Kidney (tissue), 14 donors: ENCODE measurements around the gene TCF7. TPM values are rescaled to one million over a fixed set of nuclear protein-coding genes. Genes with fewer than 3 reads are reported as not detected.

Source experiments
- DNase-seq, 5 donors: peaks; one replicate each; pipeline ENCODE4 v3.0.0-alpha.2; 2013 to 2020
- FAIRE-seq: peaks from 2 replicates; lab custom pipeline; 2012; peaks lifted over from hg19 to GRCh38; lab: Jason Lieb, UNC
- H3K27ac ChIP-seq, 2 donors: one replicate each; pipeline ENCODE4 v1.7.0; 2013; ENCODE audit warnings: low read depth in 2 of 2, low read length in 2 of 2, inconsistent platforms in 1 of 2
- H3K27me3 ChIP-seq: one replicate; pipeline ENCODE4 v1.7.1; 2013; ENCODE audit warnings: low read length, inconsistent platforms; ENCODE audit not compliant: control insufficient read depth, insufficient read depth
- H3K36me3 ChIP-seq, 3 donors: one replicate each; pipeline versions ENCODE4 v1.7.0 to v1.7.1; 2013; ENCODE audit warnings: low read length in 3 of 3, control low read depth in 1 of 3, inconsistent platforms in 1 of 3; ENCODE audit not compliant: insufficient read depth in 3 of 3, control insufficient read depth in 2 of 3
- H3K4me1 ChIP-seq, 3 donors: one replicate each; pipeline versions ENCODE4 v1.7.0 to v1.7.1; 2013; ENCODE audit warnings: low read length in 3 of 3, inconsistent platforms in 1 of 3, low read depth in 1 of 3; ENCODE audit not compliant: control insufficient read depth in 2 of 3, insufficient read depth in 2 of 3
- H3K4me3 ChIP-seq, 3 donors: one replicate each; pipeline versions ENCODE4 v1.7.0 to v1.8.1; 2013; ENCODE audit warnings: low read length in 3 of 3, control low read depth in 1 of 3, inconsistent platforms in 1 of 3
- H3K9ac ChIP-seq, 3 donors: one replicate each; pipeline versions ENCODE4 v1.7.0 to v1.7.1; 2013; ENCODE audit warnings: low read length in 3 of 3, control low read depth in 1 of 3, inconsistent platforms in 1 of 3
- H3K9me3 ChIP-seq, 3 donors: one replicate each; pipeline versions ENCODE4 v1.7.0 to v1.7.1; 2013; ENCODE audit warnings: low read length in 3 of 3, control low read depth in 1 of 3, inconsistent platforms in 1 of 3; ENCODE audit not compliant: control insufficient read depth in 2 of 3, insufficient read depth in 1 of 3
- CTCF ChIP-seq: IDR thresholded peaks from 3 replicates; pipeline ENCODE4 v1.5.1; 2012; ENCODE audit warnings: mild to moderate bottlenecking, moderate library complexity, borderline replicate concordance; ENCODE audit not compliant: insufficient read depth; ENCODE audit errors: extremely low read depth
- intact Hi-C: fragments of 100-400 bp; cut with DNase I; formaldehyde crosslinking; loops from one replicate; pipeline ENCODE4 v1.11.1; 2022
- polyA plus RNA-seq: library from polyadenylated mRNA; stranded (reverse); fragments of 350-450 nt; fragmentation: Illumina TruSeq; extraction: RNeasy Lipid Tissue Mini Kit (QIAGEN cat#74804); gene quantifications from one replicate; pipeline ENCODE4 v1.2.3, GENCODE V29; 2014; ENCODE audit warnings: low read depth, low replicate concordance; ENCODE audit not compliant: insufficient read depth
- total RNA-seq: library from RNA; stranded (reverse); fragmentation: NEBNext Ultra II Directional; extraction: Animal tissue kit (Norgen Biotek cat#: 25700); gene quantifications from one replicate; pipeline ENCODE4 v1.2.1, GENCODE V29; 2021
- donor health status: control.
- donor health status: control.
- donor health status: control.
- donor health status: control.
- donor health status: control.
- donor health status: DM: yes; HTN: yes; CAD: no.
- donor health status: Normal renal cell carcinoma (clear cell type).

The TCF7 gene
- total and polyA plus RNA-seq, 2 donors from 2014 or later, result 1.2 to 15.6 TPM

GRCh38 chr5:134106991-134107701, 7.3 kb upstream of the TCF7 start:
- peak in 3 of 5 donors; percentile 11 to 69 (median 13) for DNase-seq
- TF ChIP-seq CTCF, result no peak
- H3K36me3 ChIP-seq, result no peaks in the 10 kb centered on the region
- H3K9ac ChIP-seq, result no peak overlapping the region
- H3K4me3 ChIP-seq, result no peak overlapping the region
- intact Hi-C loops, result no loop called here
- H3K4me1 ChIP-seq, result no peaks in the 10 kb centered on the region
- no peaks in the 10 kb centered on the region for H3K9me3 ChIP-seq
- no peak overlapping the region for H3K27ac ChIP-seq
- FAIRE-seq, result no peak
- H3K27me3 ChIP-seq, result no peaks in the 10 kb centered on the region

GRCh38 chr5:134107779-134108178, 6.7 kb upstream of the TCF7 start:
- no peaks in the 10 kb centered on the region for H3K4me1 ChIP-seq
- H3K9me3 ChIP-seq, result no peaks in the 10 kb centered on the region
- H3K4me3 ChIP-seq, result no peak overlapping the region
- no peaks in the 10 kb centered on the region for H3K36me3 ChIP-seq
- TF ChIP-seq CTCF, result no peak
- H3K27ac ChIP-seq, result no peak overlapping the region
- intact Hi-C loops, result no loop called here
- no peak for FAIRE-seq
- peaks cover 1% of the 10 kb centered on the region for H3K27me3 ChIP-seq
- H3K9ac ChIP-seq, result no peak overlapping the region
- DNase-seq, result no peak

GRCh38 chr5:134110382-134110781, 4.1 kb upstream of the TCF7 start:
- no peak overlapping the region for H3K9ac ChIP-seq
- no peaks in the 10 kb centered on the region for H3K36me3 ChIP-seq
- FAIRE-seq (no peak), DNase-seq (no peak)
- no peak for TF ChIP-seq CTCF
- intact Hi-C loops, result no loop called here
- H3K9me3 ChIP-seq, result no peaks in the 10 kb centered on the region
- no peak overlapping the region for H3K4me3 ChIP-seq
- no peak overlapping the region for H3K27ac ChIP-seq
- peaks cover 0 to 11% (median 7%) of the 10 kb centered on the region in 3 donors for H3K4me1 ChIP-seq
- peaks cover 4% of the 10 kb centered on the region for H3K27me3 ChIP-seq
